IPS-18c (cell line): ENCODE measurements around the gene BLOC1S2.
A peak's percentile ranks its signal among the peaks of the same experiment; 100 is the strongest.

ENCODE experiments used
- H3K4me3 ChIP-seq: 2 replicates; pipeline ENCODE4 v1.7.0; 2013; ENCODE audit warnings: low read depth, mild to moderate bottlenecking, low read length, moderate library complexity; ENCODE audit not compliant: insufficient read depth
- H3K9me3 ChIP-seq: one replicate; pipeline ENCODE4 v1.6.1; 2013; ENCODE audit warnings: mild to moderate bottlenecking, low read length, moderate library complexity; ENCODE audit not compliant: control insufficient read depth, insufficient read depth

The BLOC1S2 gene

DNA sequence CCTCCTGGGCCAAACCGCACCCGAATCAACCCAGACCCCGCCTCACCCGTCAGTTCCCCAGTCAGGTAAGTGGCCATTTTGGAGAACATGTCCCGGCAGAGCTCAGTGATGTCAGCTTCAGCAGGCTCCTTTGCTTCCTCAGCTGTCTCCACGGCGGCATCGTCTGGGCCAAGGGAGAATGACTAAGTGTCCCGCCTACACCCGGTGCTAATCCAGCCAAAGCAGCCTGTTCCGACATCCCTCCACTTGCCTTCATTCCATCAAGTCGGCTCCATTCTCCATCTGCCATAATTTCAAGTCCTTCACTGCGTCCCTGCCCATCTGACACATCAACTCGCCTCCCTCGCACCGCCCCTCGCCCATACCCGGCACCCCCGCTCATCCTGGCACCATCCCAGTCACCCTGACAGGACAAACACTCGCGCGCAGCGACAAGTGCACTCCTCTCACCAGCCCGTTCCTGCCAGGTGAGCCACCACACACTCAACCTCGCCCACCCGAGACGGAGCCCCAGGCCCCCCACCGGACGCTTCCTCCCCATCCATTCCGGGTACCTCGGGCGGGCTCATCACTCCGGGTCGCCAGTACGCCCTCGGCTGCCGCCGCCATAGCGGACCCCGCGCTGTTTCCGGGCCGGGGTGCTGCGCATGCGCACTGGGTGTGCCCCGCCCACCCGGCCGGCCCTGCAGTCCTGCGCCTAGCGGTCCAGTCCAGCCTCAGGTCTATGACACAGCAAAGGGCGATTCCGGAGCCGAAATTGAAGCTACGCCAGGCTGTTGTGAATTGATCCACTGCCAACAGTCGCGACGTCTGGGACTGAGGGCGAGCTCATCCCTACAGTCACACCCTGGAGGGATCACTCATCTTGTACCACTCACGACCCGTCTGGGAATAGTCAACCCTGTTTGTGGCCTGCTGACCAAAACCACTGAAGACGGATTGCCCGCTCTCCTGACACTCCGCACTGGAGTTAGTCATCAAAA is at the start of gene BLOC1S2:
TSS of gene BLOC1S2 (minus strand) at position 630 of the 983 bp plus-strand sequence. CDS start at position 609, 21 bp downstream.
- peak within 1 kb of the TSS; percentile 85 for H3K4me3 ChIP-seq
- no peaks in the 10 kb centered on the region for H3K9me3 ChIP-seq

- peaks cover 3% of the 10 kb centered on the region for H3K9me3 ChIP-seq
- no peak overlapping the region for H3K4me3 ChIP-seq
Observed at GRCh38 chr10:100334762-100335161, 48.3 kb upstream of the BLOC1S2 start.

DNA sequence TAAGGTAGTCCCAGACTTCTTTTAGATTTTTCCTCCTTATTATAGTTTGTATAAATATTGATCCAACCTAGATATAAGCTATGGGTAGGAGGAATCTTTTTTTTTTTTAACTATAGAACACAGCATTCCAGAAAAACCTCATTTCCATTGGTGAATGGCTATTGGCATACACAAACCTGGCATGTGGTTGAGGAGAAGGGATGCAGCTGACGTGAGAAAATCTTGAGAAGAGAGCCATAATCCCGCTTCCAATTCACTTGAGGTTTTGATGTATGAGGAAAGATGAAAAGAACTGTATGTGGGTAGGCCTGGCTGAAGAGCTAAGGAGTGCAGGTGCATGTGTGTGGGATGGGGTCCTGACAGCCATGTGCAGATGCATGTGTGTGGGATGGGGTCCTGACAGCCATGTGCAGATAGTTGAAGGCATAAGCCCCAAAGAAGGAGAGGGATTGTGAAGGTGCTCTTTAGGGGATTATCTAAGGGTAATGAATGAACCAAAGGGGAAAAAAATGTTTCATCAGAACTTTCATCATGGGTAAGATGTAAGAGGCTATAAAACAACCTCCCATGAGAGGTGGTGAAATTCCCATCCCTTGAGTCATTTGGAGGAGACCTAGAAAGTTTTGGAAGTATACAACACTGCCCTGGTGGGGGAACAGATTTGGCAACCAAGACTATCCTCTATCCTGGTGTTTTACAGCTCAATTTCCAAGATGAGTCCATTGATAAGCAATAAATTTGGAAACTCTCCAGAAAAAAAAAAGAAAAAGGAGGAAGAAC is 47.4 kb upstream of the BLOC1S2 start:
- peaks cover 3% of the 10 kb centered on the region for H3K9me3 ChIP-seq
- no peak overlapping the region for H3K4me3 ChIP-seq

DNA sequence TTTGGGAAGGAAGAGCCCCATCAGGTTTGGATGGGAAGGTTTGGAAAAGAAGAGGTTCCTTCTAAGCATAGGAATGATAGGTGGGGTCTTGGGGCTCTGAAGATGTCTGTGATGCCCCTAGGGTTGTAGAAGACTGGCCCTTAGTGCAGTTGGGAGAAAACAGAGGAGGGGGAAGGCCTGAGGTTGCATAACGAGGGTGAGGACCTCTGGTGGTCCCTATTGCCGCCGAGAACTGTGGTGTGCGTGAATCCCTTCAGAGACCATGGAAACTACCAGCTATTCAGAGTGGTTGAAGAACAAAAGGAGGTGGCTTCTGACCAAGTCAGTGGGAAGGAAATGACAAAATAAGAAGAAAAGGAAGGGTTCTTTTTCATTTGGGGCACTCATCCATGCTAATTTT is 46.6 kb upstream of the BLOC1S2 start:
- H3K4me3 ChIP-seq = no peak overlapping the region
- peaks cover 3% of the 10 kb centered on the region for H3K9me3 ChIP-seq

GRCh38 chr10:100330079-100330478 is 43.6 kb upstream of the BLOC1S2 start, which contains the start of gene PKD2L1:
TSS of gene PKD2L1 (minus strand) at chr10:100330228. CDS start at chr10:100330103, 125 bp downstream.
- Histone ChIP-seq H3K4me3 (no peak within 1 kb of the TSS), H3K9me3 (peaks cover 3% of the 10 kb centered on the region)

DNA sequence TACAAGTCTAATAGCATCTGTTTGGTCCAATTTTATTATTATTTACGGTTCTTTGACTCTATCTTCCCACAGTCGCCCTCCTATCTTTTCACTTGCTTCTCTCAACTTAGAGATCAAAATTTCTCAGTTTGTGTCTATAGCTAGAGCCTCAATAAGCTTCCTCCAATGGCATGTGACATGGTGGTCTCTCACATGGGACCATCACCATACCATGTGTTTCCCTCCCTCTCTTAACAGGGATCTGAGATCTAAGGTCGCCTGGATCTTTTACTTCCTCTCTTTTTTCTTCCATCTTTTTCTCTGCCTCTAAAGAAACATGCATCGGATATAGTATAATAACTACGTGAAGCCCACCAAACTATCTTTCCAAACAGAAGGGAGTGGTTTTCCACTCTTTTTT is 41.7 kb upstream of the BLOC1S2 start:
- no peak overlapping the region for H3K4me3 ChIP-seq
- H3K9me3 ChIP-seq = peaks cover 3% of the 10 kb centered on the region

- H3K9me3 ChIP-seq = peaks cover 3% of the 10 kb centered on the region
- H3K4me3 ChIP-seq = no peak overlapping the region
Observed at GRCh38 chr10:100327718-100328009, 41.2 kb upstream of the BLOC1S2 start.

DNA sequence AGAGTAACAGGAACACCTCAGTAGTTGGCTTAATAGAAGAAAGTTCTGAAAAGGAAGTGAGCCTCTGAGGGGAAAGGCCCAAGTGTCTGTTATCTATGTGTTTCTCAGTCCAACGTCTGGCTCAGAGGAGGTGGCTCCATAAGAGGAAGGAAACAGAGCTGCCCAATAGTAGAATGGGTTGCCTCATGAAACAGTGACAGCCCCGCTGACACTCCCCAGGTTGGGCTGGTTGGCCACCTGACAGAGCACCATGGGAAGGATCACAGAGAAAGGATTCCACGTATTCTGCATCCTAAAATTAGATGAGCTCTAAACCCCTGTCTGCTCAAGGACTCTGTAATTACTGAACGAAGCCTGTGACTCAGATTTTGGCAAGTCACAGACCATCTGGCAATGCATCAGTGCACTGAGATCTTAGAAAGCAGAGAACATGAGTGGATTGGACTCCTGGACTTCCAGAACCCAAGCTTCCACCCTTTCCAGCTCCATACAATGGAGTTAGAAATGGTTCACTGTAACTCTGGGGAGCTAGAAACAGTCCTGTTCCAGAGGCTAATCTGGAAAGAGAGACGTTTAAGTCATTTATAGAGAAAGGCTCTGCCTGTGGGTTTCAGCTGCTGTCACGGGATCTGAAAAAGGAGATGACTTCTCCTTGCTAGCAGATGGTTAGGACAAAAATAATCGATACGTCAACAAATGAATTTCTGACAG is 40.7 kb upstream of the BLOC1S2 start:
- Histone ChIP-seq H3K9me3 (peaks cover 3% of the 10 kb centered on the region), H3K4me3 (no peak overlapping the region)

DNA sequence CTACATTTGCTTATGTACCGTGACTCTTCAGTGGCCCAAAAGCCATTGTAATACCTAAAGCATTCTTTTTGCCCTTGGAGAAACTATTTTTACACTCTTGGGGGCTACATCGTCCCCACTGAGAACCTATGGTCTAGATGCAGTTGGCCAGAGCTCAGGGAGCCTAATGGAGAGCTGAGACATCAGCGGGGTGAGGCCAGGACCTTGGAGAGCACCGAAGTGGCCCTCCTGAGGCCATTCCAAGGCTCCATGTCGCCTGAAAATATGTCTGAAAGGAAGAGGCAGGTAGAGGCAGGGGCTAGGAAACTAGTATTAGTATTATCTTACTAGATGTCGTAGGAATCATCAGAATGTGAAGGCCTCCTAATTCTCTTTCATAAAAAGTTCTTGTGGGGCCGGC is 38.7 kb upstream of the BLOC1S2 start:
- H3K4me3 ChIP-seq = no peak overlapping the region
- no peaks in the 10 kb centered on the region for H3K9me3 ChIP-seq

DNA sequence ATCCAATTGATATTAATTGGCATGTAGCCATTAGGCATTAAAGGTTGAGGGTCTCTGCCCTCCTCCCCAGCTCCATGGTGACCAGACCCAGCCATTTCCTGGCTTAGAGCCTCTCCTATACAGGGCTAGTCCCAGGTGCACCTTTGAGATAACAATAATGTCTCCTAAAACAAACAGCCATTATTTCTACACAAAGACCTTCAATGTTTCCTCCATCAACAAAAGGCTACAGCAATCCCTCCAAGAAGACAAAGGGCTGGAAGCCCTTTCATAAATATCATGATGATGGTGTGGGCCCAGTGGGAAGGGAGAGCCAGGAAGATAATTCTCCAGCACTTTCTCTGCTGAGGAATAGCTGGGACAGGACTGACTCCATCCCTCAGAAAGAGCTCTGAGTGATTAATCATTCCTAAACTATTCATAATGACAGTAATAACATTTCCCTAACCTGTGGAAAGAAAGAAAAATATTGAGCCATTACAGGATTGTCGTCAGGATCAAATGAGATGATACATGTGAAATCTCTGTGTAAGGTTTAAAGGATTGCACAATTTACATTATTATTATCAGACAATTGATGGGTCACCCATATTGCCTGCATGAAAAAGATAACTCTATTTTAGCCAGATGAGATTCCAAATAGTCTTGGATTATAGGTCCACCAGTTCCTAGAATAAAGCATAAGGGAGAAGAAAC is 33.4 kb upstream of the BLOC1S2 start:
- Histone ChIP-seq H3K9me3 (no peaks in the 10 kb centered on the region), H3K4me3 (no peak overlapping the region)

GRCh38 chr10:100318207-100318606 is 31.7 kb upstream of the BLOC1S2 start:
- H3K4me3 ChIP-seq = no peak overlapping the region
- no peaks in the 10 kb centered on the region for H3K9me3 ChIP-seq

- Histone ChIP-seq H3K4me3 (no peak overlapping the region), H3K9me3 (no peaks in the 10 kb centered on the region)
Observed at GRCh38 chr10:100315615-100316014, 29.1 kb upstream of the BLOC1S2 start.

DNA sequence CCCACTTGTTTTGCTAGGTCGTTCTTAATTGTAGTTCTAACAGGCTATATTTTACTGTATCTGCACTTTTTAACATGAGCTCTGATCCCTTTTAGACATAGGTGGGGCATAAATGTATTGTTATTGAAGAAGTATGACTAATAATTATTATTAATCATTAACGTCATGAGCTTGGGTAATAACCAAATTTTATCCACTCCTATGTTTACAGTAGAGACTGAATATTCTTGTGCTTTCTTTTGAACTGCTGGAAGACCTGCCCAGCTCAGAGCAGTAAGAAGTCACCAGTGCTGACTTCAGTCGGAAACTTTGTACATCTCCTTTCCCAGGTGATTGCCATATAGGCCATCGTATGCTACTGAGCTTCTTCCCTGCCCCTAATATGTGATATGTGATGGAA is 24.8 kb upstream of the BLOC1S2 start:
- H3K9me3 ChIP-seq = no peaks in the 10 kb centered on the region
- H3K4me3 ChIP-seq = no peak overlapping the region

GRCh38 chr10:100307684-100308083 is 21.2 kb upstream of the BLOC1S2 start:
- H3K4me3 ChIP-seq = no peak overlapping the region
- H3K9me3 ChIP-seq = no peaks in the 10 kb centered on the region

DNA sequence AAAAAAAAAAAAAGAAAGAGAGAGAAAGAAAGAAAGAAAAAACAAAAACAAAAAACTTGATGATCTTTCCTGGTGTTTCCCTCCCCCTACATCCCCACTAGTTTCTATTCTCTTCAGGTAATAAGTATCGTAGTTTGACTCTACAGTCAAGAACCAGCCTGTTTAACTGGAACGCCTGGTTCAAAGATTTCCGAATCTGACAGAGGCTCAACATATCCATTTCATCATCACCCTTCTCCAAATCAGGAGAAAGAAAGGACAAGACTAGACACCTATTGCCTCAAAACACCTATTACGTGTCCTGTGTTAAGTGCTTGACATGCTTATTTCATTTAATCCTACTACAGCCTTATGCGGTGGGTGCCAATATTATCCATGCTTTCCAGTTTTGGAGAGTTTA is 20.4 kb upstream of the BLOC1S2 start:
- no peak overlapping the region for H3K4me3 ChIP-seq

DNA sequence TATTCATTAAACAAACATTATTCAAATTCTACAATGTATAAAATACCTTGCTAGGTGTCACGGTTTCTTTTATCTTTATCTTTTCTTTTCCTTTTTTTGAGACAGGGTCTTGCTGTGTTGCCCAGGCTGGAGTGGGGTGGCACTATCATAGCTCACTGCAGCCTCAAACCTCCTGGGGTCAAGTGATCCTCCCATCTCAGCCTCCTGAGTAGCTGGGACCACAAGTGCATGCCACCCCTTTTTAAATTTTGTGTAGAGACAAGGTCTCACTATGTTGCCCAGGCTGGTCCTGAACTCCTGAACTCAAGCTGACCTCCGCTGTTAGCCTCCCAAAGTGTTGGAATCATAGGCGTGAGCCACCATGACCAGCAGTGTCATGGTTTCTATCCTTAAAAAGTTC is 17.9 kb upstream of the BLOC1S2 start:
- no peaks in the 10 kb centered on the region for H3K9me3 ChIP-seq
- no peak overlapping the region for H3K4me3 ChIP-seq

More for the DNA sequence above, 20.4 kb upstream of the BLOC1S2 start:
- no peaks in the 10 kb centered on the region for H3K9me3 ChIP-seq

GRCh38 chr10:100303724-100304319 is 17.3 kb upstream of the BLOC1S2 start:
- no peak overlapping the region for H3K4me3 ChIP-seq

More at GRCh38 chr10:100303724-100304319, 17.3 kb upstream of the BLOC1S2 start:
- no peaks in the 10 kb centered on the region for H3K9me3 ChIP-seq
